ENCODE results near the gene DYTN.

DYTN gene

DNA sequence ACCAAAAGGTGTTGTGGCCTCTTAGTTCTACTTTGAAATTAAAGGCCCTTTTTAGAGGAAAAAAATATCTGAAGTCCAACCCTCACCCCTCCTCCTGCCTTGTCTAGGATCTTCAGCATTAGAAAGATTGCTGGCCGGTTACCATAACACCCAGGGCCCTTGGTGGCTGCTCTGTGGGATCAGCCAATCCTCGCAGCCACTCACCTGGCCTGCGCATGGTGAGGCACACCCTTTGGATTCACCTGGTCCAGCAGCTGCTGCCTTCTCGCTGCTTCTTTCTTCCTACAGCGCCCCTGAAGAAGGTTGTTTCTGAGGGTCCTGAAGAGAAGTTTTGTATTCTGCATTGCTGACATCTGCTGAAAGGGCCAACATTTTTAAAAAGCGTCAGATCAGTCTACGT is 25.2 kb downstream of the DYTN start:
- Histone ChIP-seq H3K79me2 (ENCODE audit: low read length) (no peaks in the 10 kb centered on the region), H3K9me3 (ENCODE audit: insufficient read depth, low read length) (no peaks in the 10 kb centered on the region), H4K20me1 (ENCODE audit: insufficient read depth, low read length) (no peaks in the 10 kb centered on the region), H3K4me1 (ENCODE audit: low read length) (peaks cover 7% of the 10 kb centered on the region), H2AFZ (ENCODE audit: low read depth, low read length) (no peak overlapping the region), H3K27ac (ENCODE audit: low read length) (no peak overlapping the region), H3K4me3 (ENCODE audit: low read length) (no peak overlapping the region), H3K36me3 (replicated peaks; ENCODE audit: low read depth, low read length) (no peaks in the 10 kb centered on the region), H3K27me3 (ENCODE audit: low read depth, low read length) (peaks cover 37% of the 10 kb centered on the region), H3K9ac (ENCODE audit: low read length) (no peak overlapping the region), H3K4me2 (ENCODE audit: low read length) (no peak overlapping the region)
- TF ChIP-seq, protein P1, sequence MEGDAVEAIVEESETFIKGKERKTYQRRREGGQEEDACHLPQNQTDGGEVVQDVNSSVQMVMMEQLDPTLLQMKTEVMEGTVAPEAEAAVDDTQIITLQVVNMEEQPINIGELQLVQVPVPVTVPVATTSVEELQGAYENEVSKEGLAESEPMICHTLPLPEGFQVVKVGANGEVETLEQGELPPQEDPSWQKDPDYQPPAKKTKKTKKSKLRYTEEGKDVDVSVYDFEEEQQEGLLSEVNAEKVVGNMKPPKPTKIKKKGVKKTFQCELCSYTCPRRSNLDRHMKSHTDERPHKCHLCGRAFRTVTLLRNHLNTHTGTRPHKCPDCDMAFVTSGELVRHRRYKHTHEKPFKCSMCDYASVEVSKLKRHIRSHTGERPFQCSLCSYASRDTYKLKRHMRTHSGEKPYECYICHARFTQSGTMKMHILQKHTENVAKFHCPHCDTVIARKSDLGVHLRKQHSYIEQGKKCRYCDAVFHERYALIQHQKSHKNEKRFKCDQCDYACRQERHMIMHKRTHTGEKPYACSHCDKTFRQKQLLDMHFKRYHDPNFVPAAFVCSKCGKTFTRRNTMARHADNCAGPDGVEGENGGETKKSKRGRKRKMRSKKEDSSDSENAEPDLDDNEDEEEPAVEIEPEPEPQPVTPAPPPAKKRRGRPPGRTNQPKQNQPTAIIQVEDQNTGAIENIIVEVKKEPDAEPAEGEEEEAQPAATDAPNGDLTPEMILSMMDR (IDR thresholded peaks at IDR 0.05; ENCODE audit: low read depth, low read length) = no peak
- no peak for TF ChIP-seq EZH2phosphoT487 (IDR thresholded peaks at IDR 0.05; ENCODE audit: low read depth)

DNA sequence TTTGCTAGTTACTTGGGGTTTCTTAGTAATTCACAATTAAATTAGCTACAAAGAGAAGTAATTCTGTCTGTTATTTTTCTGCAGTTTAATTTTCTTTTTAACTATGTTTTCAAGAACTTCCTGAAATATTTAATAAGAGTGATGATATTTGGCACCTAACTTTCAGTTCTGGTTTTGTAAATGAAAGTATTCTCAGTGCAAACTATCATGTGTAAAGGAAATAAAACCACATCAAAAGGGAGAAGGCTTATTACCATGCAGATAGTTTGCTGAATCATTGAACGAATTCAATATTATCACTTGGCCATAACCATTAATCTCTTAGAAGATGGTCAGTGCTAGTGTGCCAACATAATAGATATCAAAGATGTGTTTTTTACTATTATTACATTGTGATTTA is 29.2 kb downstream of the DYTN start:
- Histone ChIP-seq H3K27me3 (ENCODE audit: low read depth, low read length) (peaks cover 38% of the 10 kb centered on the region), H2AFZ (ENCODE audit: low read depth, low read length) (no peak overlapping the region), H3K4me2 (ENCODE audit: low read length) (no peak overlapping the region), H3K4me3 (ENCODE audit: low read length) (no peak overlapping the region), H3K79me2 (ENCODE audit: low read length) (no peaks in the 10 kb centered on the region), H3K4me1 (ENCODE audit: low read length) (peaks cover 15% of the 10 kb centered on the region), H3K27ac (ENCODE audit: low read length) (no peak overlapping the region), H3K9me3 (ENCODE audit: insufficient read depth, low read length) (no peaks in the 10 kb centered on the region), H4K20me1 (ENCODE audit: insufficient read depth, low read length) (no peaks in the 10 kb centered on the region), H3K9ac (ENCODE audit: low read length) (no peak overlapping the region), H3K36me3 (replicated peaks; ENCODE audit: low read depth, low read length) (no peaks in the 10 kb centered on the region)
- TF ChIP-seq, protein P1 (IDR thresholded peaks at IDR 0.05; ENCODE audit: low read depth, low read length) = no peak
- no peak for TF ChIP-seq EZH2phosphoT487 (IDR thresholded peaks at IDR 0.05; ENCODE audit: low read depth)

DNA sequence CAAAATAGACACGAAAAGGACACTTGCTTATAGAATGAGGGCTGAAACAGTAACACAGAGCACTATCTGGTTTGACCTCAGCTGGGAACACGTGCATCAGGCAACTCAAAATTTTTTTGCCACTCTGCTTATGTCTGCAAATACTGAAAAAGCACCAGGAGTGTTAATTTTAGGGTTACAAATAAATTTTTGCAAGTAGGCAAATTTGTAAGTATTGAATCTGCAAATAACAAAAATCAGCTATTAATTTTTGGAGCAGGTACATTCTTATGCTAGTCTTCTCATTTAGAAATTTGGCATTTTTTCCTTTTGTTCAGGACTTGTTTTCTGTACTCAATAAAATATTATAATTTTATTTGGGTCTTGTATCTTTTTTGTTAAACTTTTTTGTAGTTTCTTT is 29.7 kb downstream of the DYTN start:
- H3K27me3 ChIP-seq (ENCODE audit: low read depth, low read length) = peaks cover 37% of the 10 kb centered on the region
- H3K9ac ChIP-seq (ENCODE audit: low read length) = no peak overlapping the region
- no peaks in the 10 kb centered on the region for H4K20me1 ChIP-seq (ENCODE audit: insufficient read depth, low read length)
- H3K4me2 ChIP-seq (ENCODE audit: low read length) = no peak overlapping the region
- no peaks in the 10 kb centered on the region for H3K36me3 ChIP-seq (replicated peaks; ENCODE audit: low read depth, low read length)
- H3K9me3 ChIP-seq (ENCODE audit: insufficient read depth, low read length) = no peaks in the 10 kb centered on the region
- H3K4me1 ChIP-seq (ENCODE audit: low read length) = peaks cover 15% of the 10 kb centered on the region
- no peak overlapping the region for H3K27ac ChIP-seq (ENCODE audit: low read length)
- no peaks in the 10 kb centered on the region for H3K79me2 ChIP-seq (ENCODE audit: low read length)
- no peak overlapping the region for H2AFZ ChIP-seq (ENCODE audit: low read depth, low read length)
- H3K4me3 ChIP-seq (ENCODE audit: low read length) = no peak overlapping the region
- TF ChIP-seq, protein P1 (IDR thresholded peaks at IDR 0.05; ENCODE audit: low read depth, low read length) = no peak
- TF ChIP-seq EZH2phosphoT487 (IDR thresholded peaks at IDR 0.05; ENCODE audit: low read depth) = no peak

DNA sequence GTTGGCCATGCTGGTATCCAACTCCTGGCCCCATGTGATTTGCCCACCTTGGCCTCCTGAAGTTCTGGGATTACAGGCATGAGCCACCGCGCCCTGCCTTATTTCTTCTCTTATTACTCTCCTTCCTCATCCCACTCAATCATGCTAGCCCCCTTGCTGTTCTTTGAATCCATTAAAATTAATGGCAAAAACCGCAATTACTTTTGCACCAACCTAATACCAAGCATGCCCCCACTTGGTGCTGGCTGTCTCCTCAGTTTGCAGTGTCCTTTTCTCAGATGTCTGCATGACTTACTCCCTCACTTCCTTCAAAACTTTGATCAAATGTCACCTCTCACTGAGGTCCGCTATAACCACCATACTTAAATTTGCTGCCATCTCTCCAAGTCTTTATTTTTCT is 34.6 kb downstream of the DYTN start:
- no peak overlapping the region for H3K9ac ChIP-seq (ENCODE audit: low read length)
- H3K79me2 ChIP-seq (ENCODE audit: low read length) = no peaks in the 10 kb centered on the region
- no peak overlapping the region for H2AFZ ChIP-seq (ENCODE audit: low read depth, low read length)
- H3K36me3 ChIP-seq (replicated peaks; ENCODE audit: low read depth, low read length) = no peaks in the 10 kb centered on the region
- H3K9me3 ChIP-seq (ENCODE audit: insufficient read depth, low read length) = no peaks in the 10 kb centered on the region
- TF ChIP-seq, protein P1 (IDR thresholded peaks at IDR 0.05; ENCODE audit: low read depth, low read length) = no peak
- TF ChIP-seq EZH2phosphoT487 (IDR thresholded peaks at IDR 0.05; ENCODE audit: low read depth) = no peak
- peaks cover 16% of the 10 kb centered on the region; the same call in 1 of the 2 replicates for H3K27me3 ChIP-seq (ENCODE audit: low read depth, low read length)
- no peaks in the 10 kb centered on the region for H4K20me1 ChIP-seq (ENCODE audit: insufficient read depth, low read length)
- H3K4me3 ChIP-seq (ENCODE audit: low read length) = no peak overlapping the region
- no peak overlapping the region for H3K27ac ChIP-seq (ENCODE audit: low read length)
- H3K4me1 ChIP-seq (ENCODE audit: low read length) = peaks cover 8% of the 10 kb centered on the region; the same call in 1 of the 2 replicates
- no peak overlapping the region for H3K4me2 ChIP-seq (ENCODE audit: low read length)
